Mesenteric fat pad (tissue), 1 donor: ENCODE data around the gene SEC14L1. TPM values are rescaled to one million over a fixed set of nuclear protein-coding genes. Genes with fewer than 3 reads are reported as not detected.
A peak's percentile ranks its signal among the peaks of the same experiment; 100 is the strongest.
"Not testable (repeated sequence)": the region's sequence is repeated elsewhere in the genome, so short reads cannot be mapped to it uniquely, and the experiment has no call there.

Source experiments
- DNase-seq: peaks from one replicate; pipeline ENCODE4 v3.0.0-alpha.2; 2020; ENCODE audit warnings: low spot score
- total RNA-seq: library from RNA; stranded (reverse); fragmentation: NEBNext Ultra II Directional; extraction: Animal tissue kit (Norgen Biotek cat#: 25700); gene quantifications from one replicate; pipeline ENCODE4 v1.2.1, GENCODE V29; 2021
- donor health status: DM: yes; HTN: yes; CAD: no.

Gene SEC14L1
- total RNA-seq, 1 donor from 2014 or later: 192 TPM

DNA sequence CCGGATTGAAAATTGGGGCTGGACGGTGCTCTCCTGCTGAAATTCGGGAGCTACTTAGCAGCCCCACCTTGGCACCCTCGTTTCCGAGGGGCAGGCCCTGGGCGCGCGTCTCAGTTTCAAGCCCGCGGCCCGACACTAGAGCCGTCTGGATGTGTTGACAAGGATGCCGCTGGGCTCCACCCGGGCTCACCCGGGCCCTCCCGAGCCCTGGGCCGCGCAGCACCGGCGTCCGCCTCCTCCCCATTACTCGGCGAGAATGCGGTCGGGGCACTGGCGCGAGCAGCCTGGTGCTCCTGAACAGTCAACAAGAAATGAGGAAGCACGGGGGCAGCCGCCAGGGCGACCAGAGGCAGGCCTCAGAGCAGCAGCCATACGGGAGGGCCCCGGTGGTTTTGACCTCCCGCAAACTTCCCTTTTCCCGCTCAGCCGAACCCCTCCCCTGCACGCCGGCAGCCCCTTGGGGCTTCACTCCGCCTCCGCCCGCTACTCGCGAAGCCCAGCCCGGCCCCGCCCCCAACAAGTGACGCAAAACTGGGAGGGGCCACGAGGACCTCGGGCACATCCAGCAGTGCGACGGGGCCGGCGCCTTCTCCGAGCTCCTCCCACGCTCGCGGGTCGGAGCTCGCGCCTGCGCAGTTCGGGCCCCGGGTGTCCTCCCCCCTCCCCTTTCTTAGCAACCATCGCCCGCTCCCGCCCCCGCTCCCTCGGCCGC lies 447 bp upstream of the SEC14L1 start:
- DNase-seq: peak; percentile 100

DNA sequence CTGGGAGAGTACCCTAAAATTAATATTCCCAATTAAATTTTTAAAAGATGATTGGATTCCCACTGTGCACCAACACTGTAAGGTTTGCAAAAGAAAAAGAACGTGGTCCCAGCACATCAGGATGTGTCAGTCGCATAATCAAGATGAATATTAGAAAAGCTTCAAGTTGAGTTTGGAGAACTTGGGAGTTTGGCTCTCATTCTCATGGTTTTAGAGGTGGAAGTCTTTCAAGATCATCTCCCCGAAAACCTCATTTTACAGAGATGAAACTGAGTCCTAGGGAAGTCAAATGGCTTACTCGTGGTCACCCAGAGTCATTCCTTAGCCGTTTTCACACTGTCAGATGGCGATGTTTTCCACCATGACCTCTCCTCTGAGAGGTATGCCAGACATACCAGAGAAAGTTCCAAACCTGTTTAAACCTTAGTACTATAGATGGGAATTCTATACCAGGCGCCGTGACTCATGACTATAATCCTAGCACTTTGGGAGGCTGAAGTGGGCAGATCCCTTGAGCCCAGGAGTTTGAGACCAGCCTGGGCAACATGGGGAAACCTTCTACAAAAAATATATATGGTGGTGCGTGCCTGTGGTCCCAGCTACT lies 1.2 kb downstream of the SEC14L1 start:
- DNase-seq: no peak

DNA sequence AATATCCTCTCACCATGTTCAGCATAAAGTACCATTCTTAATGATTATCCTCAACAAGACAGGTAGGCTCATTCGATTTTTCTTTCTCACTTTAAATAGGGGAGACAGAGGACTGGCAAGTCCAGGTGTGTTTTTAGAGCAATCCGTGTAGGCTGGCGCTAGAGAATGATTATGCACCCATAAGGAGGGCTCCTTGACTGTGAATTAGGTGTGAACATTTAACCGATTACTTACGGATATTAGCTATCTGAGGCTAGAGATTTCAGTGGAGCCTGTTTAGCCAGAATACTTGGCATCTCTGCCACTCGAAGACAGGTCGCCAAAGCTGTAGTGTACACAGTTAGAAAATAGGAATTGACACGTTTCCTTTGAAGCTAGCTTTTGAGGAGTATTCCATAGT lies 1.9 kb downstream of the SEC14L1 start:
- DNase-seq: no peak

DNA sequence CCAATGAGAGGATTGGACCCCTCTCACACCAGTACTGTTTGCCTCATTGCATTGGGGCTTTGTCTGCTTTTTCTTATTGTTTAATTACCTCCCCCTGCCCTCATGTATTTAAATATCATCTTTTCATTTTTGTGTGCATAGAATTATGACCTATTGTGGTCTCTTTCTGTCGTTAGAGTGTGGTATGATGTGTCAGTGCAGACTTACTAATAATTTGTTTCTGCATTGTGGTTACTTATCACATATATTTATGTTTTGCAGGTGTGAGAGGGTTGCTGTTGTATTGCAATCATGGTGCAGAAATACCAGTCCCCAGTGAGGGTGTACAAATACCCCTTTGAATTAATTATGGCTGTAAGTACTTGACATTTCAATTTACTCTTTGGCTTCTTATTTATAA lies 2.5 kb downstream of the SEC14L1 start:
- no peak for DNase-seq

DNA sequence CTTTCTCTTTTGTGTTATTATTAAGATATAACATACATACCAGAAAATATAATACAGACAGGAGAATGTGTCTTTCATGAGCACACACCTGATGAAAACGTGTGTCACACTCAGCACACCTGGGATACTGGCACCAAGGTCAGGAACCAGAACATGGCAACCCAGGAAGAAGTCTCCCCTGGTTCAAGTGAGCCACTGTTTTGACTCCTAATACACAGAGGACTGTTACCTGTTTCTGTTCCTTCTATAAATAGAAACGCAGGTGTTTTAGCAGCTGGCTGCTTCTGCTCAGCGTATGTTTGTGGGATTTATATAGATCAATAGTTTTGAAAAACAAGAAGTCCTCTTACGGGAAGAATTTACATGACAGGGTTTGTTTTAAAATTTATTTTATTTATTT lies 3.5 kb downstream of the SEC14L1 start:
- DNase-seq: no peak

DNA sequence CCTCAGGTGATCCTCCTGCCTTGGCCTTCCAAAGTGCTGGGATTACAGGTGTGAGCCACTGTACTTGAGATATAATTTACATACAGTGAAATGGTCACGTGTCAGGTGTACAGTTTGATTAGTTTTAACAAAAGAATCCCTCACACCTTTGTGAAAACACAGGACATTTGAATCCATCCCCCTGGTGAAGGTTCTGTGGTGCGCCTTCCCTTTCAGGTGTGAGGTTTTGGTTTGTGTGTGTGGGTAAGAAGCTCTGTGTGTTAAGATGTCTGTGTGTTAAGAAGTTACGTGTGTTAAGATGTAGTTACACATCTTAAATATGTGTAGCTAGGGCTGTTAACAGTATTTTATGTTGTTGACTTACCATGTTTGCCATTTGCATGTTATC lies 4.4 kb downstream of the SEC14L1 start:
- DNase-seq: no peak

DNA sequence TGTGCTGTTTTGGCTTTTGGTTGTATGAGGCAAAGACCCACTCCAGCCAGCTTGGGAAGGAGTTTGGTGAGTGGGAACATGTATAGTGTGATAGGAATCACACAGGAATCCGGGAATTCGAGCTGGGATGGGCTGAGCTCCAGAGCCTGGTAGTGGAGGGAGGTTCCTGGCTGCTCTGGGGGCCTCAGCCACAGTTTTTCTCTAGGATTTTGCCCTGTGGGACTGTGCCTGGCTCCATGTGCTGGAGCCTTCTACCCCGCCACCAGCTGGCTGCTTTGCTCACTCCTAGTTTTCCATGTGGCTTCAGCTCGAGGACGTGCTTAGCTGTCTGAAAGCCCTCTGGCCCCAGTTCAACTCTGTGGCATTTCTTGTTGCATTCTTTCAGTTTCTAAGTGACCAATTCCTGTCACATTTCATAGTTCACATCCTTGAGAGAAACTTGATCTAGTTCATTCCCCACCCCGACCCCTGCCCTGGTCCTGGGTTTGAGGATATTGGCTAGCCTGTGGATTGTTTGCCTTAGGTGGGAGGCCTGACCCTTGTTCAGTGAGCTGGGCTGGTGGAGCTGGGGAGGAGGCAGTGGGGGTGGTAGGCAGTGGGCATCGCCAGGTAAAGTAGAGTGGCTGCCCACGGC lies 5.0 kb downstream of the SEC14L1 start:
- no peak for DNase-seq

DNA sequence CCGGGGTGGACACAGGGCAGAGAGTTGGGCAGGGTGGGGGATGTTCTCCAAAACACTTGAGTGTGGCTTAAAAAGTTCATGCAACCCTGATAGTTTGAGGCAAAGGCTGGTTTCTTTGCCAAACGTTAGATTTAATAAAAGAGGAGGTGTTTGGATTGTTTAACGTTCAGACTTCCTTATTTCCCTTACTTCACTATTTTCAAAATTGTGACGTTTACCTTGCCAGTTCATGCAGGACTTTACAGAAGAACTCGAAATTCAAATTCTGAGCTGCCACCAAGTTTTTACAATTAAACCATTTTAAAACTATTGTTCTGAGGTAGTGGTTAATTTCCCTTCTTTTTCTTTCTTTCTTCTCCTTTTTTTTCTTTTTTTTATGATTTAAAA lies 5.5 kb downstream of the SEC14L1 start:
- no peak for DNase-seq

DNA sequence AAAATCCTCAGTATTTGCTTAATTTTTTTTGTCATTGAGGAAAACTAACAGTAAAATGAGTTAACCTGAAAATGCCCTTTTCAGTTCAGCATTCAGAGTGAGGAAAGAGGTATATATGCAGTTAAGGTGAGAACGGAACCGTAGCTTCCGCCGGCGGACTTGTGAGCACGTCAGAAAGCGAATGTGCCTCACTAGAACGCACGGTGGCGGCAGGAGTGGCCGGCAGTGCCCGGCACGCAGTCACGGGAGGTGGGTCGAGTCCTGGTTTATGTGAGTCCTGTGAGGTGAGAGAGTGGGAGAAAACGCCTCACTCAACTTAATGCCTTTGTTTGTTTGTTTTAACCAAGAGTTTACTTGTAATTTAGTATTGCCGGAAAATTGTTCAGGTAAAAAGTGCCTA lies 6.1 kb downstream of the SEC14L1 start:
- DNase-seq: no peak

DNA sequence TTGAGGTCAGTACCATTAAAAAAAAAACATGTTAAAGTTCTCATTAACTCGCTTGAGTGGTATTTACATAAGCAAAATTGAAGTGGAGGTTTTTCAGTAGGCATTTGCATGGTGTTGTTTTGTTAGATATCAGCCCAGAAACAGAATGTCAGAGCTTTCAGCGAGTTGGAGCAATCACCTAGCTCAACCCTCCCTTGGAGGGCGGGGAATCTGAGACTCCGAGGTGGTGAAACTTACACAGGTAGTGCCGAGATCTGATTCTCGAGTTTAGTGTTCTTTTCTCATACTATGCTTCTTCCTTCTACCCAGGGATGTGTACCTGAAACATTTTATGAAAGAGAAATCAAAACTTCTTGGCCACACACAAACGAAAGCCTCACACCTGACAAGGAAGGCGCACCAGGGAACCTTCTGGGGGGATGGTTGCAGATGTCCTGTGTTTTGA lies 6.6 kb downstream of the SEC14L1 start:
- no peak for DNase-seq

DNA sequence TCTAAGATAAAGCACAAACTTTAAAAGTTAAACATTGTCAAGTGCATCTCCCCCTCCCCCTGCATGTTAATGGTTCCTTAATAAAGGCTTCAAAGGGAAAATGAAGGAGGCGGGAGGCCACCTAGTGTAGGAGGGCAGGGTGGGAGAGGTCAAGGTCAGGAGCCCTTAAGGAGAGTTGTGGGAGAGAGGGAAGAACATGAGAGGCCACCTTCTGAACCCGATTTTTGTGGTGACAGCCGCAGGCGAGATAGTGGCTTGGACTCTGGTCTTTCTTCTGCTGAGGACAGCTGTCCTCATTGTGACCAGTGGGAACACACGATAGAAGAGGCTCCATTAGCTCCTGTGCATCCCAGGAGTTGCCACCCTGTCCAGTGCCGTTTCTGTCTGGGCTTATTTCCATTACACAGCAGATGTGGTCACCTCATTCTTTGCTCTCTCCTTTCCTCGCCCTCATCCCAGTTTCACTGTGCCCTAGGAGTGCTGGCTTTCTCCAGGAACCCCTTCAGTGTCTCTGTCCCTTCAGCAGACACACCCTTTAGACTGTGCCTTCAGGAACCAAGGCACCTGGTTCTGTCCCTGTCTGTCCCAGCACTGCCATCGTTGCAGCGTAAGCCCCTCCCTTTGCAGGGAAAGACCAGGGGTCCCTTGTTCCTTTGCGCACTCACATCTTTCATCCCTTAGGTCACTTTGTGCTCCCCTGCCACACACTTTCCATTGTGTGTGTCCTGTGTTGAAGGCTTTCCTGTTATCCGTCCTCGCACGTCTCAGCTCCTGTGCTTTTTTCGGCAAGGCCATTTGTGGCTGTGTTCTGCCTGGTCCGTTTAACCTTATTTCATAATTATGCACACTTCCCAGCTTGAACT lies 7.5 kb downstream of the SEC14L1 start:
- DNase-seq: no peak

DNA sequence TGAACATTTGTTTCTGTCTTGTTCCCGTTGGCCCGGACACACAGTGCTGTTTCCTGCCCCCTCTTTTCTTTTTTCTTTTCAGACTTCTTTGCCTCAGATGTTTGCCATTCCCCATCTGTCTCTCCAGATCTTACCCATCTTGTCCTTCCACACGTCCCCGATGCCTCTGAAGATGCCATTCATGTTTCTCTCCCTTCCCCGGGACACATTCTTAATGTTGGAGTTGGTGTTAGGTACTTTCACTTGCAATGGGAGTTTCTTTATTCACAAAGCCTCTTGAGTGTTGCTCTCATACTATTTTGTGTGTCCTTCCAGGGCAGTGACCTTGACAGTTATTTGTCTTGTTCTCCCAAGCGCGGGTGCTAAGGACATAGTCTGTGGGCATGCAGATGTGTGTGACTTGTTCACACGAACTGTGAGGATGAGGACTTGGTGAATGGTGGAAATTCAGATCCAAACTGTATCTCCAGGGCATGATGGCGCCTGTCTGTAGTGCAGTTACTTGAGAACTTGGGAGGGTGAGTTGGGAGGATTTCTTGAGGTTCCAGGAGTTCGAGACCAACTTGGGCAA lies 8.3 kb downstream of the SEC14L1 start:
- no peak for DNase-seq

DNA sequence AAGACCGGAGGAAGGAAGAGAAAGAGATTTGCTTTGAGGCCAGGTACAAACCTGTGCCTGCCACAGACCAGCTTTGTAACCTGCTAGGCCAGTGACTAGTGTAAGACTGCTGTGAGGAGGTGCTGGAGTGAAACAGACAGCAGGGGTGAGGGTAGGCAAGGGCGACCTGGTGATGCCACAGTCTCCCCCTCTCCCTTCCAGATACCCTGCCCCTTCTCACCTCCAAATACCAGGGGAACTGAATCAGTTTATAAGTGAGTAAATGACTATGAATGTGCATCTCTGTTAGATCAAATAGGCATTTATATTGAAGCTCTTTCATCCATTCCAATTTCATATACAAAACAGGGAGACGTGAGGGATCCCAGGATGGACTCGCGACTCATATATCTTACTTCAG lies 9.4 kb downstream of the SEC14L1 start:
- DNase-seq: no peak

DNA sequence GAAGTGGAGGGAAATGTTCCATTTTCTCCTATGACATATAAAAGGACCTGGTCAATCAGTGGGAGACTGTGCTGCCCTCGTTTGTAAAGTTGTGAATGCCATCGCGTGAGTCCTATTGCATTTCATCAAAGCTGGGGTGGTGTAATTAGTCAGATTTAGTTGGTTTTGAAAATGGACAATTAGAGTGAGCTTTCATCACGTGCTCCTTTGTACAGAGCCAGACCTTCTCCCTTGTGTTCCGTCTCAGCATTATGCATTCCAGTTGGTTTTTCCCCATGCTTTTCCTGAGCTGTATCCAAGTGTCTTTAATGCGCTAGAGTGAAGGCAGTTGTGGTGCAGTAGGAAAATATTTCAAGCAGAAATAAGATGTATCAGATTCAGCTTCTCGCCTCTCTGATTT lies 10.4 kb downstream of the SEC14L1 start:
- DNase-seq: no peak

DNA sequence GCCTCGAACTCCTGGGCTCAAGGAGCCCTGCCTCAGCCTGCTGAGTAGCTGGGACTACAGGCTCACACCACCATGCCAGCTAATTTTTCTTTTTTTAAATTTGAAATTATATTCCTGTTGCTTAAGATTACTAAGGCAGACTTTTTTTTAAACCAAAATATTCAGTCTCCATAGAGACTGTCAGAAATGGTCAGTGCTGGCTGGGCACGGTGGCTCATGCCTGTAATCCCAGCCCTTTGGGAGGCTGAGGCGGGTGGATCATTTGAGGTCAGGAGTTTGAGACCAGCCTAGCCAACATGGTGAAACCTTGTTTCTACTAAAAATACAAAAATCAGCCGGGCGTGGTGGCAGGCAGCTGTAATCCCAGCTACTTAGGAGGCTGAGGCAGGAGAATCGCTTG lies 11.3 kb downstream of the SEC14L1 start:
- DNase-seq: not testable (repeated sequence)

DNA sequence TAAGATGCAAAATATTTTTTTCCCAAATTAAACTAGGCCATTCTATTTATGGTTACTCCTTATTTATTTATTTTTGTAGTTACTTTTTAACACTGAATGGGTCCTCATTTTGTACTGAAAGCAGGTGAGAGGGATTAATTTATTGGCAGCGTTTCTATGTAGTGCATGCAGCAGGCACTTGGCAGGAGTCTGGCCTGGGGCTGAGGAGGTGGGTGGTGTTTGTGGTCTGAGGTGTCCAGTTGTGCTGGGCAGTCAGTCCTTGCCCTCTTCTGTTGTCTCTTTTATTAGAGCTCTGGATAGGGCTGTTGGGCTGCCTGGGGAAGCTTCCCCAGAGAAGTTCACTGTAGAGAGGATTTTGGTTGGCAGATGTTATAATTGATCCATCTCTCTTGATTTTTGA lies 12.7 kb downstream of the SEC14L1 start:
- DNase-seq: no peak

DNA sequence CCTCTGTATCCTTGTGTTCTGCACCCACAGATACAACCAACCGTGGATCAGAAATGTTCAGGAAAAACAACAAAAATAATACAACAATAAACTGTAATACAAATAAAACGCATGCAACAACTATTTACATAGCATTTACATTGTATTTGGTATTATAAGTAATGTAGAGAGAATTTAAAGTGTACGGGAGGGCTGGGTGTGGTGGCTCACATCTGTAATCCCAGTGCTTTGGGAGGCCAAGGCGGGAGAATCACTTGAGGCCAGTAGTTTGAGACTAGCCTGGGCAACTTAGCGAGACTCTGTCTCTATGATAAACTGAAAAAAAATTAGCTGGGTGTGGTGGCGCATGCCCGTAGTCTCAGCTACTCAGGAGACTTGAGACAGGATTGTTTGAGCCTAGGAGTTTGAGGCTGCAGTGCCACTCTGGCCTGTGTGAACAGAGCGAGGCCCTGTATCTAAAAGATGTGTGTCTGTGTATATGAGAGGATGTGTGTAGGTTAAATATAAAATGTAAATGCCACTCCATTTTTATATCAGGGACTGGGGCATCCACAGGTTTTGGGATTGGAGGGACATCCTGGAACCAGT lies 13.3 kb downstream of the SEC14L1 start:
- DNase-seq: no peak

DNA sequence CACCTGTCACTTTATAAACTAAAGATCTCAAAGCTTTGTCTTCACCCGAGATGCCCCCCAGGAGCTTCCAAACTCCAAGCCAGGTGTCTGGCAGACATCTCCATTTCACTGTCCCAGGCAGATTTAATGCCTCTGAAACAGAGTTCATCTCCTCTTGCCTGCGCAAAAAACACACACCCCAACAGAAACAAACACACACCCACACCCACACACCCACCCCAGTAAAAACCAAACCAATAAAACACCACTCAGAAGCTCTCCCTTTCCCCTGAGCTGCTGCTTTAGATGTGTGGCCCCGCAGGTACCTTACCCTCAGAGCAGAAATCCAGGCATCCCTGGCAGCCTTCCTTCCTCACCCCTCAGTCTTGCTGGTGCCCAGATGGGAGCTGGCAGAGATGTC lies 14.4 kb downstream of the SEC14L1 start:
- DNase-seq: no peak

DNA sequence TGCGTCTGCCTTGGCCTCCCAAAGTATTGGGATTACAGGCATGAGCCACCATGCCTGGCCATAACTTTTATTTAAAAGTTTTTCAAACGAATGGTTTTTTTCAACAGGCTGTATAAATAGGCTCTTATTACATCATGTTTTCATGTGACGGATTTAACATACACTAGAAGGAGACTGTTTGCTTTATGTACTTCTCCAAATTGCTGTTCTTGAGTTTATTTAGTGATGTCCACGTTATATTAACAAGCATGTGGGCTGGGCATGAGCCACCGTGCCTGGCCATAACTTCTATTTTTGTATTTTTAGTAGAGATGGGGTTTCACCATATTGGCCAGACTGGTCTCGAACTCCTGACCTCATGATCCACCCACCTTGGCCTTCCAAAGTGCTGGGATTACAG lies 17.0 kb downstream of the SEC14L1 start:
- DNase-seq: not testable (repeated sequence)

DNA sequence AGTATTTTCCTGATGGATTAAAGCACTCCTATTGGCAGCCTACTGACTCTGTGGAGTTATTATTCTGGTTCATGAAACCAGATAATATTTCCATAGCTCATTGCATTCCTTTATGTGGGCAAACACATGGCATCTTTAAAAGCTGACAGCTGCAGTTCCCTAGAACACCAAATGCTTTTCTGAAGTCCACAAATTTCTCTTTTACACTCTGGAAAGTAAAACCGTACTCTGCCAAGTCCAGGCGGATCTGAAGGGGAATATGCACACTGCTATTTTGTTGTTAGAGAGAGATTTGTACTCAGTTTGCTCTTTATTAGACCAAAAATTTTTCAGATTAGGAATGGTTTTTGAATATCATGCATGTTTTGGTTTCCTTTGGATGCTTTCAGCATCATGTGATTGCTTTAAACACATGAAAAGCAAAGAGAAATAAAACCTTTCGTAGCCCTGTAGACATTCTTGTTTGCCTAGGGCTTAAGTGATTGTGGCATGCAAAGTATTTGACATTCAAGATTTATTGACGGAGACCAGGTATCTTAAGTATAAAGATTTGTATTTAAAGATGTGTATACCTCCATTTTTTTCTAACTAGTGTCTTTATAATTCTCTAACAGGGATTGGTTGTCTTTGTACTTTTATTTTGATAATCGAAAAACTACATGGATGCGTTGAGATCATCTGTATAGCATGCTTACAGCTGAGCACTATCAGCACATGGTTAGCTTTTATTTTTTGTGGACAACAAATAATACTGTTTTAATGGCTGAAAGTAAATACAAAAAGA lies 19.5 kb downstream of the SEC14L1 start:
- DNase-seq: no peak
